GF-D8 (cell line): ENCODE measurements around the gene KIF12.

Experiments
- DNase-seq: peaks from one replicate; lab custom pipeline; 2025; lab: John Stamatoyannopoulos, UW

Gene KIF12

DNA sequence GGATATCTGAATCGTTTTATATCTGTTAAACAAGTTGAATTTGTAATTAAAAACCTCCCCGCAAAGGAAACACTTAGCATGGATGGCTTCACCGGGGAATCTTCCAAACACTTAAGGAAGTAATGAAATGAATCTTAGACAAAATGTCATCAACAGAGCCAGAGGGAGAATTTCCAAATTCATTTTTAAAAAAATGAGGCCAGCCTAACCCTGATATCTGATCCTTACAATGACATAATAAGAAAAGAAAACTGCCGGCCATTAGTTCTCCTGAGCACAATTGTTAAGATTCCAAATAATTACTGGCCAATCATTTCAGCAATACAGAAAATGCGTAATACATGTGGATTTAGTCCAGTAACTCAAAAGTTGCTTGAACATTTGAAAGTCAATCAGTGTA lies 6.1 kb upstream of the KIF12 start:
- DNase-seq: no peak

DNA sequence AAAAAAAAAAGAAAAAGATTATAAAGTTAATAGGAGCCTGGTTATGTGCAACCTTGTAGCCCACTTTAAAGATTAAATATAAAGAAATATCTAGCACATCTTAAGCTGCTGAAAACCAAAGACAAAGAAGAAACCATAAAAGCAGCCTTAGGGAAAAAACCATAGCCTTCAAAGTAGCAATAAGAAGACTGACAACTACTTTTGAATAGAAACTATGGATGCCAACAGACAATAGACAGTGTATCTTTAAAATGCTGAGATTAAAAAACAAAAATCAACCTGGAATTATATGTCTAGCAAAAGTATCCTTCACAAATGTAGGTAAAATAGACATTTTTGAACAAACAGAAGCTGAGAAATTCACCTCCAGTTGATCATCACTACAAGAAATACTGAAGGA lies 3.4 kb upstream of the KIF12 start:
- DNase-seq: no peak

DNA sequence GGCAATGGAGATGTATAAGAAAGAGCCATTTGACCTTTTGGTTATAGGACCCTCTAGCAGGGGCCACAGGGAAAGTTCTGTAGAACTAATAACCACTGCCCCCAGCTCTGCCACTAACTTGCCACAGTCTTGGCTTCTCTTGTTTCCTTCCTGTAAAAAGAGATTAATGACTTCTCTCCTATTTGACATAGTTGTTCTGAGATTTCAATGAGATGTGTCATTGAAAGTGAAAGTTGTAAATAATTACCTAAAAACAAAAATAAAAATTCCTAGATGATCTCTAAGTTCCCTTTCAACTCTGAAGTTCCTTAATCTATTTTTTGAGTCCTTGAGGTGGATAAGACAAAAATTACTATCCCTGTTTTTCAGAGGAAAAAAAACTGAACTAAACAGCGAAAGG lies 1.4 kb upstream of the KIF12 start:
- DNase-seq: no peak

DNA sequence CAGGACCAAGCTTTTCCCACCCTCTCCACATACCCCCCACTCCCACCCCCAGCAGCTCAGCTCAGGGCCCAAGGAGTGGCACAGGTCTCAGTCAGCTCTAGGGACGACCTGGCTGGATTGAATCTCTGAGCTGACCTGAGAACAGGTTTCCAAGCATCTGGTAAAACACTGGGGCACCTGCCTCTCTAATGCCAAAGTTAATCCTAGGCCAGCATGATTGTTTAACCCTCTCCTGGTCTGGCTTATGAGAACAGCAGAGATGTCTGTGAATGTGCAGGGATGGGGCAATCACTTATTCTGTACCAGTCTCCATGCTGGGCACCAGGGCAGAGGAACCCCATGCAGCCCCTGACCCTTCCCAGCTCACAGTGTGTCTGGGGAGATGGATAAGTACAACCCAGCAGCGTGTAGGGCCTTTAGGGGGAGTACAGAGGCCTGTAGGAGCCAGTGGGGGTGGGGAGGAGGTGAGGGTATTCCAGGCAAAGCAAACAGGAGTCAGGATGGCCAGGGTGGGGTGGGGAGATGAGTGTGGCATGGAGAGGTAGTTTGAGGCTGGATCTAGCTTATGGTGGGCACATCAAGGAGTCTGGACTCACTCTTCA lies 678 bp upstream of the KIF12 start:
- DNase-seq: no peak

DNA sequence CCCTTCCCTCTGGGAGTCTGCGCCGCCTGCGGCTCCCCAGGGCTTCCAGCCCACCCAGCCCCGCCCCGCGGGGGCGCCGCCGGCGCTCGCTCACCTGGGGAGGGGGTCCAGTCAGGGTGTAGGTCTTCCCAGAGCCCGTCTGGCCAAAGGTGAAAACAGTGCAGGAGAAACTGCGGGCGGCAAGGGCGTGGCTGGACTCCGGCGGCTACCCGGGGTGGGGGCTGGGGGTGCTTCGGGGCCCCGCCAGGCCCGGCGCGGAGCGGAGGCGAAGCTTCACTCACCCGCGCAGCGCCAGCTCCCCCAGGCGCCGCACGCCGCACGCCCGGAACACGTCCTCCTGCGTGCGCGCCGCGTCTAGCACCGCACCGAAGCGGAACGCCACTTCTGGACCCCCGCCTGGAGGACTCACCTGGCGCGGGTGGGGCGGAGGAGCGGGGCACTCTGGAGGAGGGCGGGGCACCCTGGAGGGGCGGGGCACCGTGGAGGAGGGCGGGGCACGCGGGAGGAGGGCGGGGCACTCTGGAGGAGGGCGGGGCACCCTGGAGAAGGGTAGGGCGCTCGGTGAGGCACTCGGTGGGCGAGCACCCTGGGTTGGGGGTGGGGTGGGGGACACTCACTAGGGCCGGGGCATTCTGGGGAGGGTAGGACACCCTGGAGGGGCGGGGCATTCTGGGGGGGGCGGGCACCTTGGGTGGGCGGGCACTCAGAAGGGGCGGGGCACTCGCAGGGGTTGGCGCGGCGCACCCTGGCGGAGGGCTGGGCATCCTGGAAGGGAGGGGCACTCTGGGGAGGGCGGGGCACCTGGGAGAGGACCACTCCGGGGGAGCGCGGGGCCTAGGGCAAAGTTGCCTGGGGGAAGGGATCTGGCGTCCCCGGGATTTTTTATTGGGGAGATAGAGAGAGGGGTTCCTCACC lies 814 bp downstream of the KIF12 start:
- no peak for DNase-seq

DNA sequence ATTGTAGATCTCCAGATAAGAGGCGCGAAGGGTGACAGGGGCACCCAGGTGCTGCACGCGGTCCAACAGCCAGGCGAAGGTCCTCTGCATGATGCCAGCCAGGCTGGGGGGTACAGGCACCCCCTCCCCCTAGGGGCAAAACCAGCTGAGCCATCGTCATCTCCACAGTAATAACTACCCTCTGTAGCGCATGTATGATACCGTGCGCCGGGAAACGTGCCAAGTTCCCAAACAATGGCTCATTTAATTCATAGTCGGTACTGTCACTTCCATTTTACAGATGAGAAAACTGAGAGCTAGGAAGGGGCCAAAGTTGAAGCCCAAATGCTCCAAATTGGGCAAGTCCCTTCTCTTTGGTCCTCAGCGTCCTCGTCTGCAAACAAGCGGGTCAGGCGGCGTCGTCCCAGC lies 1.5 kb downstream of the KIF12 start:
- DNase-seq: no peak

DNA sequence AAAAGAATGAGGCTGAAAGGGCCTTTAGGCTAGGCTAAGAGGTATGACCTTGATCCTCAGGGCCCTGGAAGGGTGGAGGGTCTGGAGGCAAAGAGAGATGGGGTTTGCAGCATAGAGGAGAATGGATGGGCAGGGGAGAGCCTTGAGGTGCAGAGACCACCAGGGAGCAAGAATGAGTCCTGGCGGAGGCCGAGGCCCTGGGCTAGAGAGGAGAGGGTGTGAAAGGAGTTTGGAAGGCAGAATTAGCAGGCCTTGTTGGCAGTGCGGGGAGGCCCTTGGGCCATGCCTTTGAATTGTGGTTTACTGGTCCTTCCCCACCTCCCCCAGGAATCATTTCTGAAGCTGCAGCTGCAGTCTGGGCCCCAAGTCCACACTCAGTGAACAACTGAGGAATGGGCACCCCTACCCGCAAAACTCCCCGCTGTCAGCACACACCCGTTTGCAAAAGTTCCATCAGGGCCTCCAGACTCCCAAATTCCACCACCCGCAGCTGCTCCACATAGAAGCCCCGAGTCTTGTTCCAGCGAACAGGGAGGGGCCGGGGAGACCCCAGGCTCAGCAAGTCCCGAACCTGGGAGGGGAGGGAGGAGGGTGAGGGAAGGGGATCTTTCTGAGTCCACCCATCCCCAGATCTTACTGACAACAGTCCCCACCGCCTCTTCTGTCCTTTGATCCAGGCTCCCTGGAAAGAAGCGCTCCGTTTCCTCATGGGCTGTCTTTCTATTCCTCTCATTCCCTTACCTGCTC lies 2.1 kb downstream of the KIF12 start:
- DNase-seq: no peak

DNA sequence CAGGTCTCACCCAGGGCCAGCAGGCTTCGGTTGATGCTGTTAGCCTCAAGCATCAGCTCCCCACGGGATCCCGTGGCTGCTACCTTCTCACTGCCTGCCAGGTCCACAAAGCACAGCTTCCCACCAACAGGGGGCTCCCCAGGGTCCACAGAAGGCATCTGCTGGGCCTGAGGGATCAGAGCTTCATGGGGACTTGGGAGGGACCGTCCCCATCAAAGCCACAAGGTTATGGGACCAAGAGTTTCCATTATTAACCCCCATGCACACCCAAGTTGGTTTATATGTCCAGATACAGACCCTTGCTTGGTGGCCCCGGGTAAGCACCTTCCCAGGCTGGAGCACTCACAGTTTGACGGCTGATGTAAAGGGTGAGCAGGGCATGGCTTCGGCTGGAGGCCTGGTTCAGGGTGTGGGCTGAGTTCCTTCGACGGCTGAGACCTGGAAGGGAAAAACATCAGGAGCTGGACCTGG lies 3.0 kb downstream of the KIF12 start:
- no peak for DNase-seq

DNA sequence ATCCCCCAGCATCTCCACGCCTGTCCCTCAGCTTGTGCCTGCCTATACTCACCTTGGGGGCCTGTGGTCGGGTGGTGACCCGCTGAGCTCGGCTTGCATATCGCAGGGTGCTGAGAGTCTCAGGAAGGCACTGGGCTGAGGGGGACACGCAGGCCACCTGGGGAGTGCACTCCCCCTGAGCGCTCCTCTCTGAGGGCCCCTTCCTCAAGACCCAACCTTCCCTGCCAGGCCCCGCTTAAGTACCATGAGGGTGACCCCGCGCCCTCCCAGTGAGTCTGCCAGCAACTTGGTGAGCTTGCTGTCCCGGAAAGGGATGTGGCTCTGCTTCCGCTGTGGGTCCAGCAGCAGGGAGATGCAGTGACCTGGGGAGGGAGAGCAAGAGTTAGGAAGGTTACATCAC lies 4.1 kb downstream of the KIF12 start:
- DNase-seq: no peak

DNA sequence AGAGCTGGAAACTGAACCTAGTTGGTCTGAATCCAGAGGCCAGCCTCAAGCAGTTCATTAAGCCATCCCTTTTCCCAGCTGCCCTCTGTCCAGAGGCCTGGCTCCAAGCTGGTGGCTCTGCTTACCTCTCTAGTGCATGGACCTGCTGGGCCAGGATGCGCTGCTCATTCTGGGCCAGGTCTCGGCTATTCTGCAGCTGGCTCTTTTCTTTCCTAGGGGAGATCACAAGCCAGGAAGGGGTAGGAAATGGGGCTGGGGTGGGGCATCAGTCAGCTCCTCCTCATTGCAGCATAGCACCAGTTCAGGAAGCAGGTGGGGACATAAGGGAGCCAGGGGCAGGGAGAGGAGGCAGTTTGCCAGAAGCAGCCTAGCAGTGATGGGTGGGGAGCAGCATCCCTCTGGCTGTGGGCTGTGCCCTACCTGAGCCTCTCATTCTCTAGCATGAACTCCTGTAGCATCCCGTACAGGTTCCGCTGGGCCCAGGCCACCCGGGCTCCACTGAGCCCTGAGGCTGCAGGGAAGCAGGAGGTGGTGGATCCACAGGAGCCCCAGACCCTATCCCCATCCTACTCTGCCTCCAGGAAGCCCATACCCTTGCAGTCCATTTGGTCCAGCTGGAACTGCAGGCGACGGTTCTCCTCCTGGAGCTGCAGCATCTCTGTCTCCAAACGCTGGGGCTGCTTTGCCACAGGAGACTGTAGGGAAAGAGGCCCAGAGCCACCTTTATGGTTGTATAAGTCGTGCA lies 5.2 kb downstream of the KIF12 start:
- DNase-seq: no peak

DNA sequence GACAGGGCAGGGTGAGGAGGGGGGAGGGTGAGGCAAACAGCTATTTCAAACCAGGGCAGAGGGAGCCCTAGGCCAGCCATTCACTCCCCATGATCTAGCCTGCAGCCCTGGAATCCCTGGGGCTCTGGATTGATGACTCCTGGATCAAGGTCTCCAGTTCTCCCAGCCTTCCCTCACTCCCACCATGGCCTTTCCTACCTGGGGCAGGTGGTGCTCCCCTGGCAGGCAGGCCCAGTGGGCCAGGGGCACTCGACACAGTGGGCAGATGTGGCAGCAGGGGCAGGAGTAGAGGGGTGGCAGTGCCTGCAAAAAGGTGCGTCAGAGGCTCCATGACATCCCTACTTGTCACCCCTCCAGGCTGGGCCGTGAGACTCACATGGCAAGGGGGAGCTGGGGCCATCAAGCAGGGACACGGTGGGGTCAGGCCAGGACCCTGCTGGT lies 6.0 kb downstream of the KIF12 start:
- no peak for DNase-seq

DNA sequence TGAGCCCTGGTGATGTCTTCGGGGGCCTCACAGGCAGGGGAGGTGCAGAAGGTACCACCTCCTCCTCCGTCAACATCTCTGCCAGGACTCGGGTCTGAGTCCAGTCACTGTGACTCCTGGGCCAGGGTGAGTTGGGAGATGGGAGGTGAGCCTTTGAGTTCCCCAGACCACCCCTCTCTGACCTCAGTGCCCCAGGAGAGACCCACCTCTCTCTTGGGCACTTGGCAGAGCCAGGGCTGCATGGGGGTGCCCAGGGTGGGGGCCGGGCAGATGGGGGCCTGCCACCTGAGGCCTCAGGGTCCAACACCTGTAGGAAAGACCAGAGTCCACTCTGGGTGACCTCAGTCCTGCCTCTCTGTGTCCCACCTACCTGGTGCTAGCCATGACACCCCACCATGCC lies 6.8 kb downstream of the KIF12 start:
- no peak for DNase-seq

DNA sequence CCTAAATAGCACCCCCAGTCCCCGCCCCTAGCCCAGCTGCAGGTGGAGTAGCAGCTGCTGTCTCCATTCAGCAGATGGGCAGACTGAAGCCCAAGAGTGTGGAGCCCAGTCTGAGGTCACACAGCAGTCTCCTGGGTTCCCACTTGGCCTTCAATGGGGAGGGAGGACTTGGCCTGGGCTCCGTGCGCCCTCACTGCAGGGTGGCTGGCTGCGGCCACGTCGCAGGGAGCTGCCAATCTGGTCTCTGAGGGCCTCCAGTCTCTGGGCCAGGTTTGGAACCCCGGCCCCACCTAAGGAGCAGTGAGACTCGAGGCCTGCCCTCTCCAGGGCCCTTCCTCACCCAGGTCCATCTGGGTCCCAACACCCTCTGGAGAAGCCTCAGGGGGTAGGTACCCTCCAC lies 7.4 kb downstream of the KIF12 start:
- DNase-seq: no peak

DNA sequence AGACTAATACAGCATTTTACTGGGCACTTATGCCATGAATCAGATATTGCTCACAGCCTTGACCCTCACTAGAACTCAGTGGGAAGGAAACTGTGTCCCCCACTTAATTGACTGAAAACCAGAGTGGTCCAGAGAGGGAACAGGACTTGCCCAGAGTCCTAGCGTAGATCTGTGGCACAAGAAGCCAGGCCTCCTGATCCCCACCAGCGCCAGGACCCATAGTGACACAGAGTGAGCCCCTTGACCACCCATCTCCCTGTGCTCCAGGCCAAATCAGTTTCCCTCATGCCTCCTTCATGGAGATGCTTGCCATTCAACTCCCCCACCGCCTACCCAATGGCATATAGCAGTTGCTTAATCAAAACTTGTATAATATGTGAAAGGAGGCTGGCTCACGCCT lies 8.3 kb downstream of the KIF12 start:
- DNase-seq: no peak

DNA sequence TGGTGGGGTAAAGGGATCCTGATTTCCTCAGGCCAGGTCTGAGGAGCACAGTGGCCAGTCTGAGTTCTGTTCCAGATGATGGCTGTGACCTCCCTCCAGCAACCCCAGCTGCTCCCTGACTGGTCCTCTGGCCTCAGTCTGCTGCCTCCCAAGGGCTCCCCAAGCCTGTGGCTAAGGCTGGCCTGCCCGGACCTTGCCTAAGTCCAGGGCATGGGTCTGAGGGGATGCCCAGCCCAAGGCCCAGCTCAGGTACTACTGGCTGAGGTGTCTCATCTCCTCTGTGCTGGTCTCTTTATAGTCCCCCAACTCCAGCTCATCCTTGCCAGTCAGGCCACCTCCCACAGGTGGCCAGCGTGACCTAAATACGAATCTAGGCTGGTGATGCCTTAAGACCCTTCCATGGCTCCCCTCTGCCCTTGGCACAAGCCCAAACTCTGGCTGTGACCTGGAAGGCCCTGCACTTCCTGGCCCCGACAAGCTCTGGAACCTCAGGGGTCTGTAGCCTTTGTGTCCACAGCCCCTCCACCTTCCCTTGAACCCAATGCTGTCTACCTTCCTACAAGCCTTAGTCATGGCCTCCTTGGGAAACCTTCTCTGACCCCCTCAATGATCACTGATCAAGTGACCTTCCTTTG lies 9.8 kb downstream of the KIF12 start:
- no peak for DNase-seq

DNA sequence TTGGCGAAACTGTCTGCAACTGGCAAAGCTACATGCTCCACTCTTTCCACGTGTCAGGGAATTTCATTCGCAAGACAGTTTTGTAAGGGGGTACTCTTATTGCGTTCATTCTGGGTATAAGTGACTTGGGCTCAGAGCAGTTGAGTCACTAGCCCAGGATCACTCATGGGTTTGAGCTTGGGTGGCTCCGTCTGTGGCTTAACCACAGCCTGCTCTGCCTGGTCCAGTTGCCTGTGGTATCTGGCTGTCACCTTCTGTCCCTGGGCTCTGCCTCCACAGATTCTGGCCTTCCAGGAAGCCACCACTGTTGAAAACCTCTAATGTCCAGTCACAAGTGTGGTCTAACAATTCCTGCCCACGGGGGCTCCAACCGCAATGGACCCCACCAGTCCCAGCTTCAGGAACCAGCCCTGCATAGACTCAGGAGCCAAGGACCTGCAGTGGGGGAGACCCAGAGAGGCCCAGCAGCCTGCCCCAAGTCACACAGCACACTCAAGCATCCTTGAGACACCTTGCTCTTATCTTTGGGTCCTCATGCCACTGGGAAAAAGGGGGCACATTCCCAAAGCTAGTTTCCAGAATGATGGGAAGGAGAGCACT lies 10.4 kb downstream of the KIF12 start:
- DNase-seq: no peak

DNA sequence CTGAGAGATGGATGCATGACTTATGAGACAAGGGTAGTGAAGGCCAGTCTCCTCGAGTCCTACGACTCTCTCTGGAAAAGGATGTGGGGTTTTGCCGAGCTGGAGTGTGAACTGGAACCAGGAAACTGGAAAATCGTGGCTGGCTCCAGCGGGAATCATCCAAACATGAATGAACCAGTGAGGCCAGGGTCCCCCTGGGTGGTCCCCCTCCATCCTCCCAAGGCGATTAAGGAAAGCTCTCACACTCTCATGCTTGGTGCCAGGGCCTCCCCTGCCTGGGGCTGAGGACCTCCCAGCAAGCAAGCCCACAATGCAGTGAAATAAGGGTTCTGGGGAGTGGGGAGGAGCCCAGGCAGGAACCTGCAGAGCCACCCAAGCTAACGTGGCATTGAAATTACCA lies 11.4 kb downstream of the KIF12 start:
- no peak for DNase-seq

DNA sequence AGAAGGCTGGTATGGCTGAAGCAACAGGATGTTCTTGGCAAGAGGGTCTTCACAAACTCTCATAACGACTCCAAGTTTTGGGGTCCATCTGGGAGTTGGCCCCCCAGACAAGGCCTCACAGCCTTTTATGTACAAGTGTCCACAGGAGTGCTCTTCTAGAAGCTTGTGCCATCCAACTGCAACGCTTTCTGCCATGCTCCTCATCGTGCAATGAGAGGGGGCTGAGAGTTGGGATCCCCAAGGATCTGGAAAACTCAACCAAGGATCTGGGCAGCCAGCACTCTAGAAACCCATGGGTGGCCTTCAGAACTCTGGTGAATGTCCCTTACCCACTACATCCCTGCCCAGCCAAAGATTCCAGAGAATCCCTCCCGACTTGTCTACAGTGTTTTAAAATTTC lies 12.5 kb downstream of the KIF12 start:
- no peak for DNase-seq

DNA sequence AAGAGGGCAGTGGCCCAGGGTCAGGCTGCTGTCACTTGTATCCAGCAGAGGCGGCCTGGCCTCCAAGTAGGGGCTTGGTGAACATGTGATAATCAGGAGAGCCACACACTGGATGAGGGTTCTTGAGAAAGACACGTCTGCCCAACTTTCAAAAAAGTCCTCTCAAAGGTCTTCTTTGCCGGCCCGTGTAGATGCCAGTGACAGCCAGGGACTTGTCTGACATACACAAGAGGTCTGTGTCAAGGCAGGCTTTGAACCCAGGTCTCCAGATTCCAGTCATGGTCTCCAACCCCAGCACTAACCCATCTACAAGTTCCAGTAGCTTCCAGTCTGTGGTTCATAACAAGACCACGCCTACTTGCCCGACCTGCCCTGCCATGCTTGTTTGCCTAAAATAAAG lies 13.1 kb downstream of the KIF12 start:
- DNase-seq: no peak

DNA sequence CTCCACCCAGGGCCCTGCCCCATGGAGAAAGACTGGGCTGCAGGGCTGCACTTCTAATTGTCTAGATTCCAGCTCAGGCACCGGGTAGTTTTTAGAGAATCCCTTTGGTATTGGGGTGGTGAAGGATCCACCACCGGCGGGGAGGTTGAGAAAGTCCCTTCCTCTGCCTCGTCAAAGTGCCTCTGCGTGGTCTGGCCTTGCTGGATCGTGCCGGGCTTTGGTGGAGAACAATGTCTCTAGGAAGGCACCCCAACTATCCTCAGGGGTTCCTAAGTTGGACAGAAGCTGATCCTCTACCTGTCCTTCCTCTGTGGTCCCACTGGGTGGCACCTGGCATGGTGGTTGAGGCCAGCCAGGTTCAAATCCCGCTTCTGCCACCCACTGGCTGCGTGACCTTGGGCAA lies 13.7 kb downstream of the KIF12 start:
- DNase-seq: no peak
